ENCODE results near the gene MINDY4.

Gene MINDY4

DNA sequence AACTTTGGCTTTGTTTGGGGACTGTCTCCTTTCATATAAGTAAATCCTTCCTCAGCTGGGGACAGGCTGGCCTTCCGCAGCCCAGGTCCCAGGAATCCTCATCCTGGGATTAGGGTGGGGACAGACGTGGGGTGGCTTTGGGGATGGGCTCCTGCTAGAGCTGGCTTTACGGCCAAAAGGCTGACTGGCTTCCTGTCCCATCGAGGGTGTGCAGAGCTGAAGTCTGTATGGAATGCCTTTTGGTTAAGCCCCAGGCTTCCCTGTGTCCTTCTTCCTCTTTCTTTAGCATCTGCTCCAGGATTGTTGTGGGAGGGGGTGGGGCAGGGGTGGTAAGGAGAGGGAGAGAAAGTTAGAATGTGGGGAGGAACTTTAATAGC is 81.1 kb downstream of the MINDY4 start:
- no peak for DNase-seq (ENCODE audit: low read depth in 3 of 3)

DNA sequence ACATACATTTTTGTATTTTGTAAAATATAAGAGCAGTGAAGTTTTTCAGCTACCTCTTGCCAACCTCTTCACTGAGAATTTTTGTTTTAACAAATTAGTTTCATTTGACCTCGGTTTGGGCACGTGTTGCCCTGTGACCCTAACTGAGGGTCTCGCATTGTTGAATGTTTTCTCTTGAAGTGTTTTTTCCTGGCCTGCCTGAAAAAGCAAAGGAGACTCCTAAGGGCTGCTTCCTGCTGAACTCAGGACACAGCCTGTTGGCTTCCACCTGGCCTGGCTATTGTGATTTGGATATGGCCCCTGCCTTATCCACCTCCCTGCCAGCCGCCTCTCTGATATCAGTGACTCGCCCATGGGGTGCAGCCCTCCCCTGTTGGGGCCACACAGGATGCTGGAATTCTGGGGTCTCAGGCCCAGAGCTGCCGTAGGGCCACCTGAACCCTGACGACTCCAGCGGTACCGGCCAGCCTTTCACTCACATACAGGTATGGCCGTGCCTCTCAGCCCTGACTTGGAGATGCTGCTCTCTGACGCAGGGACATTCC is 81.6 kb downstream of the MINDY4 start:
- no peak for DNase-seq (ENCODE audit: low read depth in 3 of 3)

DNA sequence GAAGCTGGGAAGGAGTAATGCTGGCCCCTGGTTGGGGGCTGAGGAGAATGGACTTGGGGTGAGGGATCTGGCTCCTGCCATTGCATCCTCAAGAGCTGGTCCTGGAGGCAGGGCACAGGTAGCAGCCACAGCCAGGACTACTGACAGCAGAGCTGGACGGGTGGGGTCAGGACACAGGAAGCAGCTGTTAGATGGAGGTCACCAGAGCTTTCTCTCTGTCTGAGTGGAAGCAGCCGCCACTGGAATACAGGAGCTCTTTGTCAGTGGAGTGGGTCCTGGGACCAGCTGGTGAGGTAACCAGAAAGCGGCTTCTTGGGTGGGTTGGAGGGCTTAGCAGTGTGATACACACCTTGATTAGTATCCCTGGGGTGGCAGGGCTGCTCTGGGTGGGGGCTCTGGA is 82.4 kb downstream of the MINDY4 start:
- DNase-seq (ENCODE audit: low read depth in 3 of 3), result no peak

DNA sequence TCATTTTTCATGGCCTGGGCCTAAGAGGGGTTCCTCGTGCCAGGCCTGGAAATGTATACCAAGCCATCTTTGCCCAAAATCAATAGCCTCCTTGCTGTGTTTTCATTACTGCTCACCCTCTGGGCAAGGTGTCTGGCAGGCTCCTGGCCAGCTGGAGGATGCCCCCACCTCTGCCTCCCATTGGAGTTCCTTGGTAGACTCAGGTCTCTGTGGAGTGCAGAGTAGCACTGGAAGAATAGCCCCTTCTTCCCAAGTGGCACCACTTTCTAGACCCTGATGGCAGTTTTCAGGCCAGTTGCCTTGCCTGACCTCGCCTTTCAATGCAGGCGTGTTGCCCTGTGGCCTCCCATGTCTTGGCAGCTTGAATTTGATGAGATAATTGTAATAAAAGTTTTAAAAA is 84.7 kb downstream of the MINDY4 start:
- DNase-seq (ENCODE audit: low read depth in 3 of 3), result no peak

DNA sequence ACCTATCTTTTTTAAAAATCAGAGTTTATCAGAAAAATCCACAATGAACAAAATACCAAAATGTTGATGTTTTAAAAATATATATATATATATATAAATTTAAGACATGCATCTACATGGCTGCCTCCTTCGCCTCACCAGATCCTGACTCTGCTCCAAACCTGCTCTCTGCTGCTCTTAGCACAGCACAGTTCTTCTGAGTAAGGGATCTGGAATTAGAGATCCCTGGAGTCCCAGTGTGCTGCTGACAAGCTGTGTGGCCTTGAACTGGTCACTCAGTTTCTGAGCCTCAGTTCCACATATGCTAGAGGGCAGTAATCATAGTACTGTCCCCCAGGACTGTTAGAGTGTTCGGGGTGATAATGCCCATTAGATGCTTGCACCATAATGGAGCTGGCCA is 87.4 kb downstream of the MINDY4 start:
- DNase-seq (ENCODE audit: low read depth in 3 of 3), result no peak

DNA sequence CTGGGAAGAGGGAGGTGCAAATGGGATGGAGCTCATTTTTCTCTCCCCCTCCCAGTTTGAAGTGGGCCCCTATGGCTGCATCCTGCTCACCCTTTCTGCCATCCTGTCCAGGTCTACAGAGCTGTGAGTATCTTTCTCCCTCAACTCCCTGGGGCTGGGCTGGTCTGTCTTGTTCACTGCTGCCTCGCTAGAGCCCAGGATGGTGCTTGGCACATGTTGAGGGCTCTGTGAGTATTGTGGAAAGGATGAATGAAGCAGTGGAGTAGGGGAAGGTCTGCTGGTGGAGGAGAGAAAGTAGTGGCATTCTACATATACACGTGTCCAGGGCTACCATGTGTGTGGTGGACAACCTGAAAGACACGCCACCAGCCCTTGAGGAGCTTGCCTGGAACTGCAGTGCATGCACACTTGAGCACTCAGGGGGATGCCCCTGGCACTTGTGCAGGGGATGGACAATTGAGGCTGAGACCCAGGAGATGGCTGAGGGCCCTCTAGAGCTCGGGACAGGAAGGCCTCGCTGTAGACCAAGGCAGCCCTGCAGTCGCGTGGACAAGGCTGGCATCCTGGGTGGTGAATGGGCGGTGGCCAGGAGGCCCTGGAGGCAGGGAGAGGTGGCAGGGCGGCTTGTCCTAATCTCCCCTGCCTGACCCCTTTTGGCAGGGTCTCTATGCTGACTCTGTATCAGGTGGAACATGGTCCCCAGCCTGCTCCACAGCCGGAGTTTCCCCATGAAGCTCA is 88.2 kb downstream of the MINDY4 start:
- no peak for DNase-seq (ENCODE audit: low read depth in 3 of 3)

DNA sequence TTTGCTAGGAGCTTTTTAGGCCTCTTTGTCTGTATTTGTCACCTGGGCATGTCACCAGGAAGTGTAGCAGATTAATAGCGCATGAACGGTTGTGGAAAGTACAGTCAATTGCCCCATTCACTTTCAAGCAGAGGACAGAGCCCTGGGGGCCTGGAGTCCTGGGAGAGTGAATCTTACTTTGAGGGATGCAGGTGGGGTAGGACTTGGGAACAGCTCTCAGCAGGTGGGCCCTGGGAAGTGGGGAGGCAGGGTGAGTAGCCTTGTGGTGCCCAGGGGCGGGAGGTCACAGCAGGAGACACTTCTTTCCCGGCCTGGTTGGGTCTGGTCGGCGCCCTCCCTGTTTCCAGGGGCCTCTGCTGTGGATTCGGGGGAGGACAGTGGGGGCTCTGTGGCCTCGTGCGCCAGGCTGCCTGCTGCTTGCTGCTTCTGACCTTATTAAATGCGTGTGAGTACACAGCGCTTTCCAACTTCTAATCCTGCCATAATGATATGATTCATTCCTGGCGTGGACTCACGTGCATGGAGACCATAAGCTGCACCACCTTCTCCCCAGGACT is 88.8 kb downstream of the MINDY4 start:
- no peak for DNase-seq (ENCODE audit: low read depth in 3 of 3)

DNA sequence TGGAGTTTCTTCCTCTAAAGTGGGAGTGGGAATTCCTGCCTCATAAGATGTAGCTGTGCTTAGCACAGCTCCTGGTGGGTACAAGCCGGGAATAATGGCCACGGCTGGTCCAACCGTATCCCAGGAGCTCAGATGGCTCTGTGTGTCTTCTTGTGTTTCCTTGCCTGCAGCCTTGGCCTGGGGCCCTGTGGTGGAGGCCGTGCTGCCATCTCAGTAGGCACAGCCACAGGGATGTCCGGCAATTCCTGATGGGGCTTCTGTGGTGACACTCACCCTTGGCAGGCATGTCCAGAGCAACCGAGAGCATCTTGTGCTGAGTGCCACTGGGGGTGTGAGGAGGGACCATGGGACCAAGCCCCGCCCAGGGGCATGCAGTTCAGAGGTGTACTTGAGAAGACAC is 90.4 kb downstream of the MINDY4 start:
- no peak for DNase-seq (ENCODE audit: low read depth in 3 of 3)

DNA sequence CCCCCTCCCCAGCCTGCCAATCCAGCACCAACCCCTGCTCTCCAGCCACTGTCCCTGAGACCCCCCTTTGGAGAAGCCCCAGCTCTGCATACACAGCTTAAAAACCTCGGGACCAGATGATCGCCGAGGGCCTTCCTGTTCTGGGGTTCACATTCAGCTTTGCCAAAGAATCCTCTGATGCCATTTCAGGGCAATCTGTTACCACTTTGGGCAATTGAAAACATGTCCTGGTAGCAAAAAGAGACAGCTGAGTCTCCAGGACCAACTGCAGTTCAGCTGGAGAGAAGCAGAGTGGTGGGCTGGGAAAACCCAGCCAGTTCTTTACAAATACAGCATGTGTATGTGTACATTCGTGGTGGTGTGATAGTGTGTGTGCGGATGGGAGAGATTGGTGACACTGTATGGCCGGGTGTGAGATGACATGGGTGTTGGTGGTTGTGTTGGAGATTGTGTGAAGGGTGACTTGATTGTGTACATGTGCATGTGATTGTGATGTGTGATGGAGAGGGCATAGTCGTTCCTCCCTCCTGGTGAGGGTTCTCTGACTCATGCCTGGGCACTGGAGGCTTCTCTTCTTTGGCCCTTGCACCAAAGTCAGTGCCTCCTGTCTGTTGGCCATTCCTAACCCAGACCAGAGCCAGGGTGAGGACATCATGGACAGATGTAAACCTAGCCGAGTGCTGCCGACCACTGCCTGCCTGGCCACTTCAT is 91.9 kb downstream of the MINDY4 start:
- no peak for DNase-seq (ENCODE audit: low read depth in 3 of 3)

DNA sequence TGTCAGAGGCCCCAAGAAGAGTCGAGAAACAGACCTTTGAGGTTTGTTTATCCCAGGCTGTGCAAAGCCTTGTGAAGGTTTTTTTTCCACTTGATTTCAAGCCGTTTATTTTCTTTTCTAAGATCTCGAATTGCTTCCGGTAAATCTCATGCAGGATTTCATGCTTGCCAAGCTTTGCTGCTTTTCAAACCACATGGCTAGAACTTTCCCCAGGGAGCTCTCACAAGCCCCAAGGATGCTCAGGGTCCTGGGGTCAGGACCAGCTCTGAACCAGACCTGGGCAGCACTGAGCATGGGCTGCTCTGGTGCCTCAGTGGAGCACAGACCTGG is 92.5 kb downstream of the MINDY4 start:
- no peak for DNase-seq (ENCODE audit: low read depth in 3 of 3)

DNA sequence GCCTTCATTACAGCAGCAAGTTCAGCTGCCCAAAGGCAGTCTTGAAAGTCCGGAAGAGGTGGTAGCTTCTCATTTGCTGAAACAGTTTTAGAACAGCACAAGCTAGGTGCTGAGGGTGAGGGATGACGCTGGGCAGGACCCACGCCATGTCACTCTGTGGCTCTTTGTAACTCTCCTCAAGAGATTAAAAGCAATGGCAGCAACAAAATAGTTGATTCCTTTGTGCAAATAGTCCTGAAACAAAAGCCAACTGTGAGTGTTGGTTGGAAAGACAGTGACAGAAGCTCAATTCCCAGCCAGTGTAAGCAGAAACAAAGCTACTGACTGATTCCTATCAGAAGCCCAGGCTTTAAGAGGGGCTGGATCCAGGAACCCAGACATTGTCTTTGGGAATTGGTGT is 92.9 kb downstream of the MINDY4 start:
- no peak for DNase-seq (ENCODE audit: low read depth in 3 of 3)

DNA sequence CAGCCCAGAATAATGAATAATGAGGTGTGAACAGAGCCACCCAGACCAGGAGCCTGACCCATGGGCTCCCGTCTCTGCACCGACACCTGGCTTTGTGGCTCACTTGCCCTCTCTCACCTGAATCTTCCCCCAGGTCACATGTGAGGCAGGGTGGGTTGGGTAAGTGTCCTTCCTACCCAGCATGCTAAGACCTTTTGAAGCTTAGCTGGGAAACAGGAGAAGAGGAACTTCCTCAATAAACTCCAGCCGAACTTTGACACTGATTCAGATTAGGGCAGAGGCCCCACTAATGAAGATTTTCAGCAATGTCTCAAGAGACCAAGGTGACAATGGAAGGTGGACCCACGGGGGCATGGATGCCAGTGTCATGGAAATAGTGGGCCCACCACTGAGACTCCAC is 93.9 kb downstream of the MINDY4 start:
- no peak for DNase-seq (ENCODE audit: low read depth in 3 of 3)

DNA sequence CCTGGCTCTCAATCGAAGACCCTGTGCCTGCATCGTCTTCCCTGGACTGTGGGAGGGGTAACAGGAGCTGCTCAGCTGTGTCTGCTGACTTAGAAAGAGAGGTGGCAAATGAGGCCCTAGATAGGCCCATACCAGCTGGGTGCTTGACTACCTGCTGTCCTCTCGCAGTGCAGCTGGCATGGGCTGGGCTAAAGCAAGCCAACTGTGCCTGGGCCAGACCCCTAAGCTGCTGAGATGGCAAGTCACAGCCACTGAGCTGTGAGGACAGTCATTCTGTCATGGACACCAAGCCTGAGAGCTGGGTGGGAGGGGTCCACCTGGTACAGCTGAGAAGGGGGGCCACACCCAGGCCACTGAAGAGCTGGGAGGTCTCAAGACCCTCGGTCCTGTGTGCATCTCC is 94.6 kb downstream of the MINDY4 start:
- no peak for DNase-seq (ENCODE audit: low read depth in 3 of 3)

DNA sequence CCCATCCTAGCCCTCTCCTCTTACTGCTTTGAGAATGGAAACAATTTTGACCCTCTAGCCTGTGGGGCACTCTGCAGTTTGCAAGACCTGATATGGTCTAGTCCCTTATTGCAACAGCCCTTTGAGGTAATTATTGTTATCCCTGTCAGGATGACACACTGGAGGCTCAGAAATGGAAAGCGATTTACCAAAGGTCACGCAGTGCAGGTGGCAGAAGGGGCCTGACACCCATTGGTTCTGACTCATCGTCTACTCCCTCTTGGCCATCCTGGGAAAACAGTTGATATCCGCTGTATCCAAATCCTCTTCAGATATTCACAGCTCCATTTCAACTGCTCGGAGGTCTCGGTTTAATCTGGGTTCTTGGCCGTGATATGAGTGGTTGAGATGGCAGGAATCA is 95.7 kb downstream of the MINDY4 start:
- no peak for DNase-seq (ENCODE audit: low read depth in 3 of 3)

DNA sequence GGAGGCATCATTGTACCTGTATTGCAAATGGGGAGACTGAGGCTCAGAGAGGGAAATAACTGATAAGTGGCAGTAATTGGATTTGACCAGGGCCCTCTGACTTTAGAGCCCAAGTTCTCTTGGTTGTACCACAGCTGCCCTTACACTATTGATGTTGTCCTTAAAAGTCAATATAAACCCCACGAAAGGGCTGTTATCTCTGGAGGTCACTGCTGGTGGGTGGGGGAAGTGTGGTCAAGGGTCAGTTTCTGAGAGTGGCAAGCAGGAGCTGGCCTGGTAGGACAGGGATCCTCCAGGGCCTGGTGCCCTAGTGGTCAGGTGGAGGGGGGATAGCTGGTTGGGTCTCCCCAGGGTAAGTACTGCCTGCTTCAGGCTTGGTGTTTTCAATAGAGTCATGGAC is 96.3 kb downstream of the MINDY4 start:
- DNase-seq (ENCODE audit: low read depth in 3 of 3), result no peak

DNA sequence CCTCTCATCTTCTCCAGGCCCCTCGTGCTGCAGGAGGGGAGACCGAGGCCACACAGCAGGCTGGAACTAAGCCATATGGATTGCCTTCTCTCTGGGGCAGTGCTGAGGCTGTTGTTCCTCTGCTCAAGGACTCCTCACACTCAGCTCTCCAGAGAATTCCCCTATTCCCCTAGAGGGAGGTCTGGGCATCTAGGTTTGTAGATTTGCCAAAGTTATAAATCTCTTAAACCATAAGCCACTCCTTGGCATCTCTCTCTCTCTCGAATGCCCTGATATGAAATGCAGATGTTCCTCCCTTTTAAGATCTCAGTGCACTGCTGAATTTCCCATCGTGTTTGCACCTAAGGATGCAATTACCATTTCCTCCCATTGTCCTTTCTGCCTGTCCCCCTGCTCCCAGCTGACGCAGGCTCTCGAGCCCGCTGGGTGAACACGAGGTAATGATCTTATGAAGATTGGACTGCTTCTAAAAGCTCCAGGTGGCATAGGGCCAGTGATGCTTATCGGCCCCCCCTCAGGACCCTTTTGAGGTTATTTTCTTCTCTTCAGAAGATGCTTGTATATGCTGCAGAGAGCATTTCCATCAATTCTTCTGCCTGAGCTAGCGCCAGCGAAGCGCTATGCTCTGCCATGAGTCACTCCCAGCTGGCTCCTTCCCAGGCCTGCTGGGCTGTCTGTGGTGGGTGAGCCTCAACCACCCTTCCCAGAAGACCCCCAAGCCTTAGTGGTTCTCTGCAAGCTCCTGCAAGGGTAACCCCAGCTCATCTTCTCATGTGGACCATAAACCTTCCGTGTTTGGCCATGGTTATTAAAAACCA is 98.8 kb downstream of the MINDY4 start:
- DNase-seq (ENCODE audit: low read depth in 3 of 3), result no peak

DNA sequence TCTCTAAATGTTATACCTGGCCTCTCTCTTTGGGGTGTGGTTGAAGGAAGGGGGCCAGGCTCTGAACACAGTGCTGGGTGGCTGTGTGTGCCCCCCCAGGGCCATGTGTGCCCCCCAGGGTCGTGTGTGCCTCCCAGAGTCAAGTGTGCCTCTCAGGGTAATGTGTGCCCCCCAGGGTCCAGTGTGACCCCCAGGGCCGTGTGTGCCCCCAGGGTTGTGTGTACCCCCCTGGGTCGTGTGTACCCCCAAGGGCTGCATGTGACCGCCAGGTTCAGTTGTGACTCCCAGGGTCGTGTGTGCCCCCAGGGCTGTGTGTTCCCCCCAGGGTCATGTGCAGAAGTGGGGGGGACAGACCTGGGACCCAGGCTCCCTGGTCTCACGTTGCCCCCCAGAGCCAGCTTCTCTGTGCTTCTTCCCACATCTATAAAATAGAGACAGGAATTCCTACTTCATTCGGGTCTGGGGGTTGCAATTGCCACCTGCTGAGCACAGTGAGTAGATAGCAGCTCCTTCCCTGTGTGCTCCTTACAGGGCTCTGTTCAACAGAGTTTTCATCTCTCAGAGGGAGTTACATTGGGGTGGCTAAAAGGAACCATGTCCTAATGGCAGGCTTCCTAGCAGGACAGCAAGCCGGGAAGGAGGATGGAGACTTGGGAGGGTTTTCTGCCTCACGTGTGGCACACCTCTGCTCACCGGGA is 99.8 kb downstream of the MINDY4 start:
- DNase-seq (ENCODE audit: low read depth in 3 of 3), result no peak

DNA sequence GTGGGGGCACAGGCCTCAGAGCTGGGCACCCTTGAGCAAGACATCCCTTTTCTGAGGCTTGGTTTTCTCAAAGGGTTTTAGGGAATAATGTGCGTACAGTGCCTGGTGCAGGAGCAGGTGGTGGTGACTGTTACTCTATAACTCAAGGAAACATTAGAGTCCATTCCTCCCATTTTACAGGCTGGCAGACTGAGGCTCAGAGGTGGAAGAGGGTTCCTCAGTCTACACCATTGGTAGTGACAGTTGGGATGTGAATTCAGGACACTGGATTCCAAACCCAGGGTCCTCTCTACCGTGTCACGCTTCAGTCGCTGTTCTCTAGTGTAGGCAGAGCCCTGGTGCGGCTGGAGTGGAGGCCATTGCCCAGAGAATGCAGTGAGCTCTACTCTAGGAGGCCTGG is 100.4 kb downstream of the MINDY4 start:
- DNase-seq (ENCODE audit: low read depth in 3 of 3), result no peak

DNA sequence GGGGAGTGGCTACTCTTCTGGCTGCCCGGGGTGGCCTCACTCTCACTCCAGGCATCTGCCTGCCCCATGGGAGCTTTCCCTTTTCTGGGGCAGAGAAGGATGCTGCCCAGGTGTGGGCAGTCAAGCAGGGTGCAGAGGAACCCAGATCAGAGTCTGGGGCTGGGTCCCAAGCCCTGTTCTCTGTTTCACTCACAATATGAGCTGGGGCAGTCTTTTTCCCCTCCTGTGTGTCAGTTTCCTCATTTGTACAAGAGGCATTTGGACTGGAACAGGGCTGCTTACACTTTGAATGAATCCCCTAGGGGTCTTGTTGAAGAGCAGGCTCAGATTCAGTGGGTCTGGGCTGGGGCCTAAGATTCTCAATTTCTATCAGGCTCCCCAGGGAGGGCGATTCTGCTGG is 102.0 kb downstream of the MINDY4 start:
- DNase-seq (ENCODE audit: low read depth in 3 of 3), result no peak

DNA sequence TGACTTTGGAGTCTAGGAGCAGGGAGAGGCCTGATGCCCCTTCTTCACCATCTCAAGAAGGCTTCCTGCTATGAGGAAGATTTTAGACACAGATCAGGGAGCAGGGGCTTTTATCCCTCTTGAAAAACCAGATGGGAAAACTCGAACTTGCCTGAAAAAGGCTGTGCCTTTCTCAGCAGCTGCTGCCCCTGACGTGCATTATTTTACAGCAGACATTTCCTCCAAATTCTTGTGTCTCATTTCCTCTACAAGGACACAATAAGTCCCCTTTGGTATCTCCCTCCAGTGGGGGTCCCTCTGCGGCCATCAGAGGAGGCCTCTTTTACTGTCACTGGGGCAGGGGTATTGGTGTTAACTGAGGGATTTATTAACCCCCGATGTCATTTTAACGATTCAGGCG is 102.4 kb downstream of the MINDY4 start:
- no peak for DNase-seq (ENCODE audit: low read depth in 3 of 3)

DNA sequence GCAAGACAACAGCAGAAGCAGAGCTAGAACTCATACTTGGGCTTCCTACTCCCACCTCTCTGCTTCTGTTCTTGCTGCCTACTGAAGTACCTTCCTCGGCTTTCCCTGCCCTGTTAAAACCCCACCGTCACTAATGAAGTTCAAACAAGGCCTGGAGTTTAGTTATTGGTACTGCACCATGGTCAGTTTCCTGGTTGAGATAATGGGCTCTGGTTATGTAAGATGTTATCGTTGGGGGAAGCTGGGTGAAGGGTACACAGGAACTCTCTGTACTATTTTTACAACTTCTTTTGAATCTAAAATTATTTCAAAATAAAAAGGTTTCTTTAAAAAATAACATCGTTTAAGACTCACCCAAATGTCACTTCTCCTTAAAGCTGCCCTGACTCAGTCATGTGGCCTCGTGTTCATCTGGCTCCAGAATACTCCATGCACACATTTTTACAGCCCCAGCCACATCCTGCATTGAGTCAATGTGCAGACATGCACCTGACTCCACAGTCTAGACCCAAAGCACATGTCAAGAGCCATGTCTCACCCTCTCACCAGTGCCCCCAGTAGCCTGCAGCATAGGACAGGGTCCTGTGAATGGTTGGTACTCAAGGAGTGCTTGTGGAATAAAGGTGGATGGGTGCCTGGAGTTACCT is 103.6 kb downstream of the MINDY4 start:
- no peak for DNase-seq (ENCODE audit: low read depth in 3 of 3)
